Spleen (tissue), 11 donors: ENCODE measurements around the gene SNX22. TPM values are rescaled to one million over a fixed set of nuclear protein-coding genes. Genes with fewer than 3 reads are reported as not detected.
"Not testable (repeated sequence)": the region's sequence is repeated elsewhere in the genome, so short reads cannot be mapped to it uniquely, and the experiment has no call there.

ENCODE experiments used
- DNase-seq: peaks from one replicate; pipeline ENCODE4 v3.0.0-alpha.2; 2020
- H3K27ac ChIP-seq, 8 donors: fragments of 200-600 bp; sonication (generic) in 7 of 8; 1 replicate in 4 of 8; 2 replicates in 4 of 8; pipeline versions ENCODE4 v1.5.0 to v1.8.0; 2016 to 2021; ENCODE audit warnings: inconsistent platforms in 4 of 8, mild to moderate bottlenecking in 4 of 8, moderate library complexity in 1 of 8
- H3K27me3 ChIP-seq, 7 donors: fragments of 200-600 bp; sonication (generic) in 6 of 7; replicated peaks in 1 of 7; 1 replicate in 4 of 7; 2 replicates in 3 of 7; pipeline versions ENCODE4 v1.5.0 to v1.8.0; 2016 to 2021; ENCODE audit warnings: inconsistent platforms in 3 of 7, mild to moderate bottlenecking in 1 of 7
- H3K36me3 ChIP-seq, 6 donors: fragments of 200-600 bp; sonication (generic) in 5 of 6; 1 replicate in 4 of 6; 2 replicates in 2 of 6; pipeline versions ENCODE4 v1.5.0 to v1.8.0; 2016 to 2021; ENCODE audit warnings: inconsistent platforms in 2 of 6
- H3K4me1 ChIP-seq, 6 donors: fragments of 200-600 bp; sonication (generic) in 5 of 6; 1 replicate in 3 of 6; 2 replicates in 3 of 6; pipeline versions ENCODE4 v1.5.0 to v1.8.0; 2016 to 2021; ENCODE audit warnings: inconsistent platforms in 3 of 6
- H3K4me3 ChIP-seq, 8 donors: fragments of 200-600 bp; sonication (generic) in 7 of 8; 1 replicate in 4 of 8; 2 replicates in 4 of 8; pipeline versions ENCODE4 v1.5.0 to v1.8.0; 2016 to 2021; ENCODE audit warnings: inconsistent platforms in 4 of 8, mild to moderate bottlenecking in 4 of 8, moderate library complexity in 2 of 8
- H3K9me3 ChIP-seq, 8 donors: fragments of 200-600 bp; sonication (generic) in 7 of 8; 1 replicate in 4 of 8; 2 replicates in 4 of 8; pipeline versions ENCODE4 v1.5.0 to v1.8.0; 2016 to 2021; ENCODE audit warnings: inconsistent platforms in 4 of 8
- CTCF ChIP-seq, 11 experiments: fragments of 200-600 bp in 7 of 11; fragments of 450-650 bp in 4 of 11; sonication (generic) in 4 of 11; IDR thresholded peaks in 8 of 11; conservative IDR thresholded peaks in 3 of 11; 1 replicate in 7 of 11; 2 replicates in 4 of 11; pipeline versions ENCODE4 v1.4.0 to v1.8.0; 2016 to 2021; ENCODE audit warnings: antibody characterized with exemption in 11 of 11, inconsistent platforms in 4 of 11, mild to moderate bottlenecking in 1 of 11
- POLR2A ChIP-seq, 3 donors: fragments of 450-650 bp; IDR thresholded peaks; one replicate each; pipeline ENCODE4 v1.5.1; 2017; ENCODE audit warnings: antibody characterized with exemption in 3 of 3, mild to moderate bottlenecking in 1 of 3
- POLR2AphosphoS5 ChIP-seq, 3 donors: sonication (generic); formaldehyde crosslinking; IDR thresholded peaks; one replicate each; pipeline ENCODE4 v1.5.1; 2017; ENCODE audit warnings: antibody characterized with exemption in 3 of 3
- WGBS, 5 donors: extraction: QIAGEN DNeasy Blood & Tissue Kit in 3 of 5; methylation state at CpG; one replicate each; pipeline versions ENCODE4 v1.1.5 to v1.1.7; 2013 to 2018; 5-methylcytosine and 5-hydroxymethylcytosine counted together
- intact Hi-C: fragments of 100-400 bp; cut with DNase I; formaldehyde crosslinking; loops from one replicate; pipeline ENCODE4 v1.15.0; 2023; ENCODE audit warnings: low total_unique reads
- polyA plus RNA-seq, 3 donors: library from polyadenylated mRNA; stranded (reverse); fragments of 200-250 nt; gene quantifications; one replicate each; pipeline ENCODE4 v1.2.1, GENCODE V29; 2013
- total RNA-seq, 7 donors: library from RNA; depleted of rRNA in 3 of 7; stranded (reverse); fragments of >200 nt in 3 of 7; fragmentation: NEBNext Ultra II Directional in 4 of 7; extraction: Animal tissue kit (Norgen Biotek cat#: 25700) in 4 of 7; gene quantifications; one replicate each; pipeline versions ENCODE4 v1.1.0 to v1.2.1, GENCODE V29; 2016 to 2021
- donor health status: healthy with polysubstance abuse.
- donor health status: DM: no; HTN: no; CAD: no; lungs with moderate emphysema.
- donor health status: DM: no; HTN: no; CAD: no.
- donor health status: Bipolar disorder and iron deficiency.
- donor health status: healthy.
- donor health status: DM: no; HTN: no; CAD: no.
- donor health status: DM: yes; HTN: yes; CAD: no.

SNX22 gene
- total and polyA plus RNA-seq, 10 donors: 8.9 to 18.6 (median 13.7) TPM

- DNase-seq: no peak
- peaks cover 29 to 100% (median 87%) of the 10 kb centered on the region in 6 donors for H3K4me1 ChIP-seq
- 82 to 90% (median 88%) methylated on average over 1 of the region's 1 CpG for WGBS, 5 donors
- H3K36me3 ChIP-seq: peaks cover 0 to 7% (median 0%) of the 10 kb centered on the region in 6 donors
- H3K27me3 ChIP-seq: no peaks in the 10 kb centered on the region
- intact Hi-C loops: no loop called here
- no peaks in the 10 kb centered on the region for H3K9me3 ChIP-seq
- H3K27ac ChIP-seq: peak overlapping the region in 1 of 8 donors; percentile 41
- no peak overlapping the region for H3K4me3 ChIP-seq
- no peak for TF ChIP-seq CTCF (IDR thresholded peaks at IDR 0.05 in 8 of 11, conservative IDR thresholded peaks at IDR 0.05 in 3 of 11)
- TF ChIP-seq POLR2A (IDR thresholded peaks at IDR 0.05): no peak
- no peak for TF ChIP-seq POLR2AphosphoS5 (IDR thresholded peaks at IDR 0.05)
Measured at GRCh38 chr15:64107337-64107736, 44.2 kb upstream of the SNX22 start.

GRCh38 chr15:64110108-64110701, 41.3 kb upstream of the SNX22 start:
- H3K9me3 ChIP-seq, intact Hi-C loops, H3K27me3 ChIP-seq, DNase-seq: not testable (repeated sequence)
- Histone ChIP-seq H3K4me1 (peaks cover 25 to 94% (median 75%) of the 10 kb centered on the region in 6 donors), H3K4me3 (peak overlapping the region in 1 of 8 donors; percentile 24), H3K27ac (peak overlapping the region; percentile 45 to 76 (median 69)), H3K36me3 (peaks cover 7 to 35% (median 24%) of the 10 kb centered on the region in 6 donors)
- WGBS, 5 donors: 78 to 93% (median 81%) methylated on average over 4 of the region's 4 CpGs

- intact Hi-C loops: no loop called here
- H3K27ac ChIP-seq: peak overlapping the region; percentile 45 to 76 (median 69)
- H3K9me3 ChIP-seq: no peaks in the 10 kb centered on the region
- peaks cover 18 to 94% (median 74%) of the 10 kb centered on the region in 6 donors for H3K4me1 ChIP-seq
- no peak for TF ChIP-seq POLR2AphosphoS5 (IDR thresholded peaks at IDR 0.05)
- no peak for TF ChIP-seq CTCF (IDR thresholded peaks at IDR 0.05 in 8 of 11, conservative IDR thresholded peaks at IDR 0.05 in 3 of 11)
- TF ChIP-seq POLR2A (IDR thresholded peaks at IDR 0.05): no peak
- peak overlapping the region in 1 of 8 donors; percentile 24 for H3K4me3 ChIP-seq
- H3K36me3 ChIP-seq: peaks cover 7 to 44% (median 30%) of the 10 kb centered on the region in 6 donors
- WGBS, 5 donors: 54 to 58% (median 57%) methylated on average over 3 of the region's 3 CpGs
- H3K27me3 ChIP-seq: no peaks in the 10 kb centered on the region
- no peak for DNase-seq
Measured at GRCh38 chr15:64110950-64111678, 40.4 kb upstream of the SNX22 start.

- Histone ChIP-seq H3K4me1 (peaks cover 18 to 94% (median 68%) of the 10 kb centered on the region in 6 donors), H3K27me3 (no peaks in the 10 kb centered on the region), H3K4me3 (peak overlapping the region in 1 of 8 donors; percentile 24), H3K27ac (peak overlapping the region in 7 of 8 donors; percentile 35 to 76 (median 70)), H3K9me3 (no peaks in the 10 kb centered on the region), H3K36me3 (peaks cover 7 to 50% (median 34%) of the 10 kb centered on the region in 6 donors)
- WGBS, 5 donors: 76 to 92% (median 91%) methylated on average over 3 of the region's 3 CpGs
- TF ChIP-seq CTCF (IDR thresholded peaks at IDR 0.05 in 8 of 11, conservative IDR thresholded peaks at IDR 0.05 in 3 of 11): no peak
- TF ChIP-seq POLR2A (IDR thresholded peaks at IDR 0.05): no peak
- TF ChIP-seq POLR2AphosphoS5 (IDR thresholded peaks at IDR 0.05): no peak
- no peak for DNase-seq
- intact Hi-C loops: no loop called here
Measured at GRCh38 chr15:64111679-64112050, 39.9 kb upstream of the SNX22 start.
